MCF 10A (cell line): ENCODE measurements around the gene KMT2C. TPM values are rescaled to one million over a fixed set of nuclear protein-coding genes. Genes with fewer than 3 reads are reported as not detected.

ENCODE experiments used
- BruUV-seq: library from RNA; stranded (reverse); fragments of 400-500 nt; replicated peaks from 2 replicates; lab custom pipeline; 2021; lab: Mats Ljungman, UMichigan
- CTCF ChIA-PET: fragments of 300-600 bp; sonication (Branson Sonifier 250); formaldehyde crosslinking; extraction: SDS; loops from one replicate; lab custom pipeline; 2021; ENCODE audit warnings: antibody characterized with exemption, inconsistent platforms; lab: Yijun Ruan, JAX
- POLR2A ChIA-PET: fragments of 300-600, 350-650 bp; sonication (Branson Sonifier 250); formaldehyde crosslinking; extraction: SDS; loops from one replicate; lab custom pipeline; 2020; ENCODE audit warnings: antibody characterized with exemption, inconsistent platforms; lab: Yijun Ruan, JAX
- DNase-seq: peaks from one replicate; pipeline ENCODE4 v3.0.0-alpha.2; 2018; ENCODE audit not compliant: unreplicated experiment
- H3K27ac Mint-ChIP-seq: one replicate; pipeline ENCODE4 v1.8.0; 2022; ENCODE audit warnings: mild to moderate bottlenecking, low read depth, mixed read lengths; ENCODE audit not compliant: unreplicated experiment
- H3K27me3 Mint-ChIP-seq: one replicate; pipeline ENCODE4 v1.8.0; 2022; ENCODE audit warnings: mixed read lengths; ENCODE audit not compliant: insufficient read depth, unreplicated experiment
- H3K36me3 Mint-ChIP-seq: one replicate; pipeline ENCODE4 v1.8.0; 2022; ENCODE audit warnings: mild to moderate bottlenecking, moderate library complexity, mixed read lengths; ENCODE audit not compliant: insufficient read depth, unreplicated experiment
- H3K4me1 Mint-ChIP-seq: one replicate; pipeline ENCODE4 v1.8.0; 2022; ENCODE audit warnings: mixed read lengths; ENCODE audit not compliant: insufficient read depth, unreplicated experiment
- H3K4me3 Mint-ChIP-seq: one replicate; pipeline ENCODE4 v1.8.0; 2022; ENCODE audit warnings: mild to moderate bottlenecking, moderate library complexity, mixed read lengths; ENCODE audit not compliant: unreplicated experiment
- H3K9me3 Mint-ChIP-seq: one replicate; pipeline ENCODE4 v1.8.0; 2022; ENCODE audit warnings: mixed read lengths; ENCODE audit not compliant: unreplicated experiment
- CTCF ChIP-seq: fragments of 200-600 bp; IDR thresholded peaks from one replicate; pipeline ENCODE4 v1.8.0; 2022; ENCODE audit warnings: antibody characterized with exemption, mild to moderate bottlenecking; ENCODE audit not compliant: unreplicated experiment
- intact Hi-C: fragments of 100-400 bp; cut with micrococcal nuclease; formaldehyde crosslinking; loops from 2 replicates; pipeline ENCODE4 v1.14.1; 2022
- total RNA-seq: library from RNA; stranded (reverse); gene quantifications from 2 replicates; pipeline ENCODE4 v1.2.3, GENCODE V29; 2022

Gene KMT2C
- total RNA-seq, 1 experiment from 2014 or later: 54.6 TPM

- TF ChIP-seq CTCF: no peak
- Mint-ChIP-seq H3K27ac (no peak overlapping the region), H3K9me3 (no peaks in the 10 kb centered on the region), H3K36me3 (peaks cover 81% of the 10 kb centered on the region), H3K27me3 (no peaks in the 10 kb centered on the region), H3K4me3 (no peak overlapping the region), H3K4me1 (peaks cover 5% of the 10 kb centered on the region)
- CTCF ChIA-PET: interaction anchor here (0.6 to 2.6 kb wide), 2 partner anchors 16 to 17 kb away, joined by 3 to 11 read pairs; no protein-coding TSS in a partner anchor
- DNase-seq: no peak
- intact Hi-C loops: loop anchor here (10.0 kb wide), 1 partner anchor 268 kb away; the partner anchor contains the start of gene PRKAG2
- BruUV-seq: no TSS peak
- POLR2A ChIA-PET: interaction anchor here (1.1 to 1.5 kb wide), 2 partner anchors 8 to 14 kb away, joined by 3 to 5 read pairs; no protein-coding TSS in a partner anchor
Observed at GRCh38 chr7:152142976-152143595, 292.7 kb downstream of the KMT2C start.

- H3K4me3 Mint-ChIP-seq: no peak overlapping the region
- CTCF ChIA-PET: interaction anchor here (0.6 kb wide), 1 partner anchor 713 kb away, joined by 3 read pairs; no protein-coding TSS in a partner anchor
- peaks cover 82% of the 10 kb centered on the region for H3K36me3 Mint-ChIP-seq
- BruUV-seq: no TSS peak
- no peaks in the 10 kb centered on the region for H3K27me3 Mint-ChIP-seq
- H3K27ac Mint-ChIP-seq: no peak overlapping the region
- POLR2A ChIA-PET: interaction anchor here (0.6 to 1.3 kb wide), 2 partner anchors 12 to 21 kb away, joined by 3 to 4 read pairs; no protein-coding TSS in a partner anchor
- no peaks in the 10 kb centered on the region for H3K9me3 Mint-ChIP-seq
- no peak for DNase-seq
- TF ChIP-seq CTCF: no peak
- intact Hi-C loops: loop anchor here (10.0 kb wide), 1 partner anchor 266 kb away; the partner anchor contains the start of gene PRKAG2
- peaks cover 2% of the 10 kb centered on the region for H3K4me1 Mint-ChIP-seq
Observed at GRCh38 chr7:152140560-152140959, 295.2 kb downstream of the KMT2C start.

GRCh38 chr7:152140067-152140466 is 295.7 kb downstream of the KMT2C start:
- CTCF ChIA-PET: interaction anchor here (0.5 to 0.6 kb wide), 3 partner anchors 22 to 714 kb away, joined by 3 to 4 read pairs (median 3); no protein-coding TSS in a partner anchor
- POLR2A ChIA-PET: interaction anchor here (0.6 to 1.3 kb wide), 2 partner anchors 13 to 21 kb away, joined by 3 to 4 read pairs; no protein-coding TSS in a partner anchor
- no peaks in the 10 kb centered on the region for H3K4me1 Mint-ChIP-seq
- DNase-seq: no peak
- no peak overlapping the region for H3K4me3 Mint-ChIP-seq
- no peaks in the 10 kb centered on the region for H3K9me3 Mint-ChIP-seq
- no TSS peak for BruUV-seq
- no peak for TF ChIP-seq CTCF
- H3K27ac Mint-ChIP-seq: no peak overlapping the region
- intact Hi-C loops: loop anchor here (10.0 kb wide), 1 partner anchor 265 kb away; the partner anchor contains the start of gene PRKAG2
- H3K36me3 Mint-ChIP-seq: peaks cover 77% of the 10 kb centered on the region
- H3K27me3 Mint-ChIP-seq: no peaks in the 10 kb centered on the region

- H3K36me3 Mint-ChIP-seq: peaks cover 84% of the 10 kb centered on the region
- no peaks in the 10 kb centered on the region for H3K27me3 Mint-ChIP-seq
- no TSS peak for BruUV-seq
- CTCF ChIA-PET: interaction anchor here (1.5 kb wide), 1 partner anchor 19 kb away, joined by 5 read pairs; no protein-coding TSS in a partner anchor
- no peaks in the 10 kb centered on the region for H3K9me3 Mint-ChIP-seq
- no peak overlapping the region for H3K27ac Mint-ChIP-seq
- no peak overlapping the region for H3K4me3 Mint-ChIP-seq
- TF ChIP-seq CTCF: no peak
- POLR2A ChIA-PET: no interaction called here
- intact Hi-C loops: no loop called here
- no peaks in the 10 kb centered on the region for H3K4me1 Mint-ChIP-seq
- DNase-seq: no peak
Observed at GRCh38 chr7:152137476-152138025, 298.3 kb downstream of the KMT2C start.
